ENCODE data around the gene TTC23.

GRCh38 chr15:99117111-99117510 lies 132.3 kb downstream of the TTC23 start:
- TF ChIP-seq POLR2AphosphoS5 (IDR thresholded peaks at IDR 0.05; ENCODE audit: low read depth, low read length) (no peak), POLR2A (IDR thresholded peaks at IDR 0.05; ENCODE audit: low read depth, low read length) (no peak)

All from GM12892 (cell line).